ENCODE measurements around the gene AAMP. TPM values are rescaled to one million over a fixed set of nuclear protein-coding genes. Genes with fewer than 3 reads are reported as not detected.

Gene AAMP
- total RNA-seq, 4 donors from 2014 or later: 87.1 to 134 (median 96.0) TPM

DNA sequence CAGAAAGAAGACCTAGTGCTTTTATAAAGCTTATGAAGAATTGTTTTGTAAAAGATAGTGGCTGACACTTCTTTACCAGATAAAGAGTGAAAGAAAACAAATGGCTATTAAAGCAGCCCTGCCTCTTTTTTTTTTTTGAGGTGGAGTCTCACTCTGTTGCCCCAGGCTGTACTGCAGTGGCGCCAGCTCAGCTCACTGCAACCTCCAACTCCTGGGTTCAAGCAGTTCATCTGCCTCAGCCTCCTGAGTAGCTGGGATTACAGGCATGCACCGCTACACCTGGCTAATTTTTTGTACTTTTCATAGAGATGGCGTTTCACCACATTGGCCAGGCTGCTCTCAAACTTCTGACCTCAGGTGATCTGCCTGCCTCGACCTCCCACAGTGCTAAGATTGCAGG, 40.1 kb downstream of the AAMP start:
- H3K36me3 ChIP-seq: peaks cover 2 to 72% of the 10 kb centered on the region in 2 donors
- peak overlapping the region in 3 of 4 donors; percentile 39 to 48 (median 46) for H3K27ac ChIP-seq
- no peak for TF ChIP-seq POLR2A (IDR thresholded peaks at IDR 0.05)
- no peak for TF ChIP-seq CTCF (IDR thresholded peaks at IDR 0.05 in 4 of 5, conservative IDR thresholded peaks at IDR 0.05 in 1 of 5)
- in situ Hi-C loops (cut with MboI; ENCODE audit: low sequenced_read_pairs in 4 of 4): no loop called here
- intact Hi-C loops (cut with DNase I; ENCODE audit: low total_unique reads): no loop called here
- no peak overlapping the region for H3K4me3 ChIP-seq
- no peaks in the 10 kb centered on the region for H3K9me3 ChIP-seq
- peaks cover 15 to 21% of the 10 kb centered on the region in 2 donors for H3K4me1 ChIP-seq
- H3K27me3 ChIP-seq: no peaks in the 10 kb centered on the region
- ATAC-seq (no peak), DNase-seq (no peak)

DNA sequence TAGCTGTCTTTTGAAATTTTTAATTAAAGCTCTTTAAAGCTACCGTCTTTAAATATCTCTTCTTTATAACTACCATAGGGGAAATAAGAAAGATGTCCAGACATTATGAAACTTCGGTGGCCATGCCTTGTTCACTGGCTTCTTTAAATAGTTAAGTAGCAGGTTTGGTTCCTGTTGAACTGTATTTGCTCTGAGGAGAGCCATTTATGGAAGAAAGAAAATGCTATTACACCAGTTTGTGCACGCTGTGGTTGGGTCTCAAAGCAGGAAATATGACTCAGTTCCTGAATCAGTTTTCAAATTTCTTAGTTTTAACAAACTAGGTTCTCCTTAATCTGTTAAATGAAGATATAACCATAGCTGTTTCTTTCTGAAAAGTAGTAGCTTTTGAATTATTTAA, 40.7 kb downstream of the AAMP start:
- DNase-seq (no peak), ATAC-seq (peak; percentile 26 to 34)
- no peaks in the 10 kb centered on the region for H3K27me3 ChIP-seq
- no peak for TF ChIP-seq CTCF (IDR thresholded peaks at IDR 0.05 in 4 of 5, conservative IDR thresholded peaks at IDR 0.05 in 1 of 5)
- no peak for TF ChIP-seq POLR2A (IDR thresholded peaks at IDR 0.05)
- H3K4me1 ChIP-seq: peaks cover 19 to 27% of the 10 kb centered on the region in 2 donors
- no peak overlapping the region for H3K4me3 ChIP-seq
- peaks cover 2 to 68% of the 10 kb centered on the region in 2 donors for H3K36me3 ChIP-seq
- H3K9me3 ChIP-seq: no peaks in the 10 kb centered on the region
- intact Hi-C loops (cut with DNase I; ENCODE audit: low total_unique reads): no loop called here
- peak overlapping the region; percentile 39 to 48 (median 46) for H3K27ac ChIP-seq
- in situ Hi-C loops (cut with MboI; ENCODE audit: low sequenced_read_pairs in 4 of 4): no loop called here

- DNase-seq: no peak
- TF ChIP-seq CTCF (IDR thresholded peaks at IDR 0.05 in 4 of 5, conservative IDR thresholded peaks at IDR 0.05 in 1 of 5): no peak
- TF ChIP-seq POLR2A (IDR thresholded peaks at IDR 0.05): no peak
- ATAC-seq: no peak
- Histone ChIP-seq H3K4me1 (peaks cover 26 to 34% of the 10 kb centered on the region in 2 donors), H3K36me3 (peaks cover 2 to 64% of the 10 kb centered on the region in 2 donors), H3K4me3 (no peak overlapping the region), H3K27me3 (no peaks in the 10 kb centered on the region), H3K27ac (peak overlapping the region; percentile 39 to 48 (median 46)), H3K9me3 (no peaks in the 10 kb centered on the region)
- in situ Hi-C loops (cut with MboI; ENCODE audit: low sequenced_read_pairs in 4 of 4): no loop called here
- intact Hi-C loops (cut with DNase I; ENCODE audit: low total_unique reads): no loop called here
These were observed 41.4 kb downstream of the AAMP start for GRCh38 chr2:218228366-218229090.

DNA sequence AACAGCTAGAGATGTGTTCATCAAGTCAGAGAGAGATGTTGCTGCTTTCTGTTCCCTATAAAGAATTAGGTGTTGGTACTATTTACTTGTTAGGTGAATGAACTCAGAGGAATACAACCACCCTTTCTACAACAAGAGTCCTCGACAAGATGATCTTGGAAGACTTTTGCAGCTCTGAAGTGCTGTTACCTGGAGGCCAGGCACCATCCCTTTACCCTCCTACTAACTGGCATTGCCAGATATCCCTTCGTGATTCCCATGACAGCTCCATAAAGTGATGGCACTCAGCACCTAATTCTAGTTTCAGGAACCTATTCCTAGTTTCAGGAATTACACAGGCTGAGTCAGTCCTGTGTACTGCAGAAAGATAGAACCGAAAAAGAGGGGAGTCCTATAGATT, 43.0 kb downstream of the AAMP start:
- in situ Hi-C loops (cut with MboI; ENCODE audit: low sequenced_read_pairs in 4 of 4) (no loop called here), intact Hi-C loops (cut with DNase I; ENCODE audit: low total_unique reads) (no loop called here)
- no peak overlapping the region for H3K4me3 ChIP-seq
- H3K27ac ChIP-seq: no peak overlapping the region
- no peak for DNase-seq
- no peaks in the 10 kb centered on the region for H3K9me3 ChIP-seq
- no peaks in the 10 kb centered on the region for H3K27me3 ChIP-seq
- ATAC-seq: no peak
- TF ChIP-seq CTCF (IDR thresholded peaks at IDR 0.05 in 4 of 5, conservative IDR thresholded peaks at IDR 0.05 in 1 of 5) (no peak), POLR2A (IDR thresholded peaks at IDR 0.05) (no peak)
- H3K36me3 ChIP-seq: peaks cover 2 to 59% of the 10 kb centered on the region in 2 donors
- H3K4me1 ChIP-seq: peaks cover 42 to 50% of the 10 kb centered on the region in 2 donors

Measured in gastrocnemius medialis (tissue), 4 donors.